ENCODE measurements around the gene CTSS.

- TF ChIP-seq CTCF (conservative IDR thresholded peaks at IDR 0.05 in 1 of 2, IDR thresholded peaks at IDR 0.05 in 1 of 2; ENCODE audit: extremely low read depth in 1 of 2, insufficient read depth in 1 of 2, low read depth in 1 of 2, low read length in 2 of 2) (no peak), EZH2 (IDR thresholded peaks at IDR 0.05; ENCODE audit: borderline replicate concordance, low read length) (no peak)
Observed at GRCh38 chr1:150696162-150696561, 69.4 kb downstream of the CTSS start.

Data from mammary epithelial cell (primary cell).